DMS153 treated with DMSO at 0.1 percent for 48 hours (cell line): Measurements from ENCODE around the gene COX6B2.
A peak's percentile ranks its signal among the peaks of the same experiment; 100 is the strongest.

Experiments
- DNase-seq: peaks from one replicate; lab custom pipeline; 2025; ENCODE audit not compliant: unreplicated experiment; lab: John Stamatoyannopoulos, UW

Gene COX6B2

GRCh38 chr19:55383279-55384130 is 29.0 kb upstream of the COX6B2 start:
- DNase-seq: peak; percentile 30

GRCh38 chr19:55382522-55383054 is 28.1 kb upstream of the COX6B2 start:
- no peak for DNase-seq

- no peak for DNase-seq
Measured at GRCh38 chr19:55382013-55382412, 27.5 kb upstream of the COX6B2 start.

- no peak for DNase-seq
Measured at GRCh38 chr19:55379174-55379573, 24.7 kb upstream of the COX6B2 start.

GRCh38 chr19:55377356-55378131 is 23.0 kb upstream of the COX6B2 start:
- no peak for DNase-seq

GRCh38 chr19:55376241-55376933 is 21.9 kb upstream of the COX6B2 start, which contains the start of gene TMEM190:
TSS of gene TMEM190 (plus strand) at chr19:55376826. CDS start at chr19:55376854, 28 bp downstream.
- DNase-seq: no peak

- DNase-seq: no peak
Measured at GRCh38 chr19:55373993-55374757, 19.7 kb upstream of the COX6B2 start.

GRCh38 chr19:55373306-55373992 is 18.9 kb upstream of the COX6B2 start:
- no peak for DNase-seq

GRCh38 chr19:55372316-55373081 is 18.0 kb upstream of the COX6B2 start:
- DNase-seq: no peak

GRCh38 chr19:55370305-55370988 is 15.9 kb upstream of the COX6B2 start, which contains the start of gene IL11:
TSS of gene IL11 (minus strand) at chr19:55370463. CDS start at chr19:55370310, 153 bp downstream.
- no peak for DNase-seq

GRCh38 chr19:55369653-55370304 is 15.3 kb upstream of the COX6B2 start:
- DNase-seq: no peak

GRCh38 chr19:55368701-55369563 is 14.4 kb upstream of the COX6B2 start:
- DNase-seq: no peak

GRCh38 chr19:55368106-55368505 is 13.6 kb upstream of the COX6B2 start:
- DNase-seq: no peak

- no peak for DNase-seq
Measured at GRCh38 chr19:55366790-55367189, 12.3 kb upstream of the COX6B2 start.

GRCh38 chr19:55365964-55366363 is 11.4 kb upstream of the COX6B2 start:
- DNase-seq: no peak

GRCh38 chr19:55365245-55365644 is 10.7 kb upstream of the COX6B2 start:
- no peak for DNase-seq
